IMR-90 (cell line): ENCODE results near the gene EIF4A3. TPM values are rescaled to one million over a fixed set of nuclear protein-coding genes. Genes with fewer than 3 reads are reported as not detected.

ENCODE experiments used
- ATAC-seq: fragments of 200-7000 bp; cut with Tn5 transposase; 2 replicates; pipeline ENCODE4 v1.9.1; 2020; ENCODE audit warnings: low read depth, mild to moderate bottlenecking, moderate library complexity
- BruUV-seq: library from RNA; stranded (reverse); fragments of 400-500 nt; replicated peaks from 2 replicates; lab custom pipeline; 2021; lab: Mats Ljungman, UMichigan
- CTCF ChIA-PET: fragments of 300-600 bp; formaldehyde crosslinking; extraction: SDS; loops from one replicate; lab custom pipeline; 2021; ENCODE audit warnings: antibody characterized with exemption; lab: Yijun Ruan, JAX
- POLR2A ChIA-PET: fragments of 300-600 bp; sonication (Branson Sonifier 250); formaldehyde crosslinking; loops from one replicate; lab custom pipeline; 2022; ENCODE audit warnings: antibody characterized with exemption; ENCODE audit not compliant: unreplicated experiment; lab: Charles Lee
- DNase-seq: peaks from one replicate; pipeline ENCODE4 v3.0.0; 2013
- H2AFZ ChIP-seq: replicated peaks from 2 replicates; pipeline ENCODE3; 2013; ENCODE audit warnings: low read length, mild to moderate bottlenecking; ENCODE audit not compliant: poor library complexity
- H2AK5ac ChIP-seq: 2 replicates; pipeline ENCODE4 v1.6.1; 2013; ENCODE audit warnings: low read depth, low read length, inconsistent platforms
- H2AK9ac ChIP-seq: replicated peaks from 2 replicates; pipeline ENCODE3; 2013; ENCODE audit warnings: mild to moderate bottlenecking, low read depth, low read length, moderate library complexity; ENCODE audit not compliant: poor library complexity
- H2BK120ac ChIP-seq: 2 replicates; pipeline ENCODE4 v1.6.1; 2013; ENCODE audit warnings: low read depth, low read length, inconsistent platforms
- H2BK15ac ChIP-seq: 3 replicates; pipeline ENCODE4 v1.6.1; 2013; ENCODE audit warnings: low read depth, low read length, inconsistent platforms
- H2BK20ac ChIP-seq: 2 replicates; pipeline ENCODE4 v1.6.1; 2013; ENCODE audit warnings: low read depth, mild to moderate bottlenecking, inconsistent platforms, low read length, moderate library complexity
- H2BK5ac ChIP-seq: 2 replicates; pipeline ENCODE4 v1.6.1; 2013; ENCODE audit warnings: mild to moderate bottlenecking, low read depth, low read length, inconsistent platforms; ENCODE audit not compliant: poor library complexity, severe bottlenecking
- H3K14ac ChIP-seq: replicated peaks from 2 replicates; pipeline ENCODE4 v1.6.1; 2013; ENCODE audit warnings: low read depth, low read length, inconsistent platforms
- H3K18ac ChIP-seq: 2 replicates; pipeline ENCODE4 v1.6.1; 2013; ENCODE audit warnings: low read depth, low read length, control low read depth
- H3K23ac ChIP-seq: 2 replicates; pipeline ENCODE4 v1.6.1; 2013; ENCODE audit warnings: low read depth, low read length, inconsistent platforms
- H3K27ac ChIP-seq: 2 replicates; pipeline ENCODE4 v1.5.1; 2013; ENCODE audit warnings: mild to moderate bottlenecking, control low read depth, low read length; ENCODE audit not compliant: insufficient read depth
- H3K27me3 ChIP-seq: 2 replicates; pipeline ENCODE4 v1.6.1; 2013; ENCODE audit warnings: low read length; ENCODE audit not compliant: control insufficient read depth, insufficient read depth
- H3K36me3 ChIP-seq: 2 replicates; pipeline ENCODE4 v1.6.1; 2013; ENCODE audit warnings: low read length, mixed read lengths; ENCODE audit not compliant: control insufficient read depth, insufficient read depth
- H3K4ac ChIP-seq: 2 replicates; pipeline ENCODE4 v1.6.1; 2013; ENCODE audit warnings: low read depth, low read length, inconsistent platforms
- H3K4me1 ChIP-seq: 2 replicates; pipeline ENCODE4 v1.6.1; 2013; ENCODE audit warnings: low read length, mixed read lengths; ENCODE audit not compliant: control insufficient read depth, insufficient read depth
- H3K4me2 ChIP-seq: 2 replicates; pipeline ENCODE4 v1.6.1; 2013; ENCODE audit warnings: low read depth, mild to moderate bottlenecking, control low read depth, low read length, moderate library complexity
- H3K4me3 ChIP-seq: 2 replicates; pipeline ENCODE4 v1.5.1; 2013; ENCODE audit warnings: low read depth, mild to moderate bottlenecking, control low read depth, low read length, moderate library complexity; ENCODE audit not compliant: insufficient read depth
- H3K56ac ChIP-seq: 2 replicates; pipeline ENCODE4 v1.6.1; 2013; ENCODE audit warnings: low read length, inconsistent platforms; ENCODE audit not compliant: insufficient read depth; ENCODE audit errors: extremely low read depth
- H3K79me1 ChIP-seq, 2 experiments: 2 replicates each; pipeline ENCODE4 v1.6.1; 2013; ENCODE audit warnings: low read length in 2 of 2, inconsistent platforms in 1 of 2, low read depth in 1 of 2
- H3K9ac ChIP-seq: 2 replicates; pipeline ENCODE4 v1.6.1; 2013; ENCODE audit warnings: low read depth, low read length, control low read depth
- H3K9me1 ChIP-seq: 2 replicates; pipeline ENCODE4 v1.6.1; 2013; ENCODE audit warnings: low read length, inconsistent platforms; ENCODE audit not compliant: insufficient read depth
- H3K9me3 ChIP-seq: 2 replicates; pipeline ENCODE4 v1.6.1; 2013; ENCODE audit warnings: low read length; ENCODE audit not compliant: control insufficient read depth, insufficient read depth
- H4K20me1 ChIP-seq: 2 replicates; pipeline ENCODE4 v1.6.1; 2013; ENCODE audit warnings: low read length, inconsistent platforms; ENCODE audit not compliant: insufficient read depth
- H4K5ac ChIP-seq: 2 replicates; pipeline ENCODE4 v1.6.1; 2013; ENCODE audit warnings: mild to moderate bottlenecking, low read depth, low read length, control low read depth
- H4K8ac ChIP-seq, 2 experiments: 2 replicates each; pipeline ENCODE4 v1.6.1; 2013; ENCODE audit warnings: low read depth in 2 of 2, low read length in 2 of 2, control low read depth in 1 of 2, inconsistent platforms in 1 of 2
- H4K91ac ChIP-seq: 2 replicates; pipeline ENCODE4 v1.6.1; 2013; ENCODE audit warnings: low read depth, low read length, inconsistent platforms; ENCODE audit not compliant: insufficient read depth
- CEBPB ChIP-seq: IDR thresholded peaks from 2 replicates; pipeline ENCODE4 v1.6.1; 2012; ENCODE audit warnings: low read depth, low read length, improper control_type of control experiment
- NFE2L2 ChIP-seq: fragments of 150-350 bp; IDR thresholded peaks from 2 replicates; pipeline ENCODE4 v1.6.1; 2016; ENCODE audit warnings: low read depth, mild to moderate bottlenecking, low read length
- RFX5 ChIP-seq: IDR thresholded peaks from 2 replicates; pipeline ENCODE4 v1.8.0; 2012; ENCODE audit warnings: low read depth, mild to moderate bottlenecking, low read length, moderate library complexity
- WGBS, 2 experiments: methylation state at CpG; one replicate each; pipeline versions ENCODE4 v1.1.5 to v1.1.7; 2013; ENCODE audit warnings: missing lambda C conversion rate in 2 of 2; ENCODE audit not compliant: insufficient read length in 1 of 2; ENCODE audit errors: extremely low coverage in 2 of 2; 5-methylcytosine and 5-hydroxymethylcytosine counted together
- dilution Hi-C: fragments of 300-500 bp; cut with HindIII; formaldehyde crosslinking; loops from one replicate; pipeline ENCODE4 v1.14.3; 2018; ENCODE audit warnings: low sequenced_read_pairs; ENCODE audit not compliant: unreplicated experiment
- in situ Hi-C: fragments of 300-500 bp; cut with MboI; formaldehyde crosslinking; loops from 3 replicates; pipeline ENCODE4 v1.14.3; 2019; ENCODE audit warnings: low sequenced_read_pairs, inconsistent platforms, mixed read lengths
- intact Hi-C: fragments of 100-400 bp; cut with micrococcal nuclease; formaldehyde crosslinking; loops from 2 replicates; pipeline ENCODE4 v1.10.0; 2022
- polyA plus RNA-seq, 3 experiments: library from polyadenylated mRNA; depleted of rRNA; stranded (reverse); fragments of >200 nt; gene quantifications; 2 replicates each; pipeline ENCODE4 v1.2.3, GENCODE V29; 2012; ENCODE audit warnings: low replicate concordance in 1 of 3
- total RNA-seq: library from RNA; depleted of rRNA; stranded (reverse); fragments of >200 nt; gene quantifications from 2 replicates; pipeline ENCODE4 v1.2.3, GENCODE V29; 2012

EIF4A3 gene
- total and polyA plus RNA-seq, 2 of the 4 experiments (the other 2 are of a cell fraction): 85.3 to 97.1 TPM

GRCh38 chr17:80191192-80191591 is 44.3 kb upstream of the EIF4A3 start:
- ATAC-seq (no peak), DNase-seq (no peak)
- Histone ChIP-seq H4K91ac (no peak overlapping the region), H2AK5ac (no peak overlapping the region), H2AFZ (no peak overlapping the region), H3K9me1 (no peaks in the 10 kb centered on the region; the same call in 1 of the 2 replicates), H2BK15ac (no peak overlapping the region), H3K4me2 (no peak overlapping the region), H3K14ac (no peak overlapping the region), H2AK9ac (no peak overlapping the region), H3K4me1 (peaks cover 6% of the 10 kb centered on the region), H4K8ac (no peak overlapping the region), H3K4ac (no peak overlapping the region), H3K36me3 (no peaks in the 10 kb centered on the region), H3K18ac (no peak overlapping the region), H3K56ac (no peak overlapping the region), H3K23ac (no peak overlapping the region), H4K5ac (no peak overlapping the region), H2BK120ac (no peak overlapping the region), H3K27ac (no peak overlapping the region), H2BK20ac (no peak overlapping the region), H3K9ac (no peak overlapping the region), H3K79me1 (no peaks in the 10 kb centered on the region), H2BK5ac (no peak overlapping the region), H4K20me1 (no peaks in the 10 kb centered on the region), H3K9me3 (no peaks in the 10 kb centered on the region), H3K27me3 (peaks cover 25% of the 10 kb centered on the region), H3K4me3 (no peak overlapping the region)
- TF ChIP-seq RFX5: no peak
- no peak for TF ChIP-seq CEBPB
- TF ChIP-seq NFE2L2: no peak
- dilution Hi-C loops (no loop called here), intact Hi-C loops (no loop called here), in situ Hi-C loops (no loop called here)
- CTCF ChIA-PET: no interaction called here
- POLR2A ChIA-PET: no interaction called here
- no TSS peak for BruUV-seq
- whole genome bisulfite sequencing, 2 experiments: 81% methylated on average over 8 of the region's 20 CpGs; no CpG with 5 or more reads in 1 of the 2 experiments
